Measurements from ENCODE around the gene GPR171.
"Not testable (repeated sequence)": the region's sequence is repeated elsewhere in the genome, so short reads cannot be mapped to it uniquely, and the experiment has no call there.

The GPR171 gene

GRCh38 chr3:151203051-151203420, at the start of gene GPR171:
Gene GPR171 (minus strand): TSS chr3:151203216. CDS start chr3:151199386, 3,830 bp downstream.
- DNase-seq: no peak

- DNase-seq: no peak
These were observed 45.8 kb upstream of the GPR171 start for GRCh38 chr3:151248772-151249337.

GRCh38 chr3:151242006-151242405, 39.0 kb upstream of the GPR171 start:
- DNase-seq: not testable (repeated sequence)

GRCh38 chr3:151236736-151237135, 33.7 kb upstream of the GPR171 start:
- DNase-seq: peak; percentile 32 to 66 (median 57)

GRCh38 chr3:151236316-151236715, 33.3 kb upstream of the GPR171 start:
- DNase-seq: no peak

GRCh38 chr3:151234825-151235224, 31.8 kb upstream of the GPR171 start:
- no peak for DNase-seq

- DNase-seq: no peak
These were observed 30.0 kb upstream of the GPR171 start for GRCh38 chr3:151232991-151233390.

- DNase-seq: not testable (repeated sequence)
These were observed 29.4 kb upstream of the GPR171 start for GRCh38 chr3:151232403-151232802.

- DNase-seq: peak; percentile 77 to 88 (median 86)
These were observed 27.6 kb upstream of the GPR171 start for GRCh38 chr3:151230646-151231045.

GRCh38 chr3:151228666-151229040, 25.6 kb upstream of the GPR171 start:
- DNase-seq: no peak

- peak; percentile 86 to 91 (median 88) for DNase-seq
These were observed 25.0 kb upstream of the GPR171 start for GRCh38 chr3:151227807-151228665.

GRCh38 chr3:151227266-151227806, 24.3 kb upstream of the GPR171 start:
- DNase-seq: no peak

GRCh38 chr3:151226825-151227224, 23.8 kb upstream of the GPR171 start:
- DNase-seq: no peak

- peak; percentile 55 to 83 (median 72) for DNase-seq
These were observed 23.1 kb upstream of the GPR171 start for GRCh38 chr3:151226088-151226563.

- DNase-seq: no peak
These were observed 22.3 kb upstream of the GPR171 start for GRCh38 chr3:151225040-151225975.

- DNase-seq: no peak
These were observed 21.4 kb upstream of the GPR171 start for GRCh38 chr3:151224268-151224866.

GRCh38 chr3:151219056-151219455, 16.0 kb upstream of the GPR171 start:
- no peak for DNase-seq

GRCh38 chr3:151218136-151218535, 15.1 kb upstream of the GPR171 start:
- no peak for DNase-seq

GRCh38 chr3:151216641-151217607, 13.9 kb upstream of the GPR171 start:
- DNase-seq: no peak

- DNase-seq: no peak
These were observed 11.4 kb upstream of the GPR171 start for GRCh38 chr3:151214459-151214858.

- no peak for DNase-seq
These were observed 10.9 kb upstream of the GPR171 start for GRCh38 chr3:151213881-151214280.
